H4 (cell line): ENCODE measurements around the gene DEFB119. TPM values are rescaled to one million over a fixed set of nuclear protein-coding genes. Genes with fewer than 3 reads are reported as not detected.
"Not testable (repeated sequence)": the region's sequence is repeated elsewhere in the genome, so short reads cannot be mapped to it uniquely, and the experiment has no call there.

Experiments used
- DNase-seq: peaks from one replicate; pipeline ENCODE4 v3.0.0-alpha.2; 2015; ENCODE audit warnings: low spot score
- total RNA-seq: library from RNA; depleted of rRNA; stranded (reverse); fragments of >200 nt; shearing (Covaris generic); gene quantifications from 2 replicates; pipeline ENCODE4 v1.2.3, GENCODE V29; 2014; rRNA removed

DEFB119 gene
- total RNA-seq: not detected in 2 replicates

- no peak for DNase-seq
Observed at GRCh38 chr20:31390490-31390889, at the start of gene DEFB119. DEFB119 (minus strand) TSS chr20:31390590; CDS start chr20:31390483, 107 bp downstream.

DNA sequence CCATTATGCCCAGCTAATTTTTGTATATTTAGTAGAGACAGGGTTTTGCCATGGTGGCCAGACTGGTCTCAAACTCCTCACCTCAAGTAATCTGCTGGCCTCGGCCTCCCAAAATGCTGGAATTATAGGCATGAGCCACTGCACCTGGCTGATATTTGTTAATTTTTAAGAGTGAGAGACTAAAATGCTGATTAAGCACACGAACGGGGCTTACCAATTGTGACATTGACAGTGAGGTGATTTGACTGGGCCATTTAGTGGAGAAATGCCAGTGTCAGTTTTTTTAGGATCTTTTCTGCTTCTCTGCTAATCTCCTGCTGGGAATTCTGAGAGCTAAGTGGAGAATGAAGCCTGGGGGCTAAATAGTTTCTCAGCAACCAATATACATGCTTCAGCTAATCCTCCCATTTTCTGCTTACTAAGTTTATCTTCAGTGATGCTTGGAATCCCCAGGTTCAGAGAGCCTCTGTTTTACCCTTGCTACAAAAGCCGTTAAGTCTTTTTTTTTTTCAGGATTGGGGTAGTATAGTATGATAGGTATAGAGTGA is 40.3 kb upstream of the DEFB119 start:
- DNase-seq: no peak

DNA sequence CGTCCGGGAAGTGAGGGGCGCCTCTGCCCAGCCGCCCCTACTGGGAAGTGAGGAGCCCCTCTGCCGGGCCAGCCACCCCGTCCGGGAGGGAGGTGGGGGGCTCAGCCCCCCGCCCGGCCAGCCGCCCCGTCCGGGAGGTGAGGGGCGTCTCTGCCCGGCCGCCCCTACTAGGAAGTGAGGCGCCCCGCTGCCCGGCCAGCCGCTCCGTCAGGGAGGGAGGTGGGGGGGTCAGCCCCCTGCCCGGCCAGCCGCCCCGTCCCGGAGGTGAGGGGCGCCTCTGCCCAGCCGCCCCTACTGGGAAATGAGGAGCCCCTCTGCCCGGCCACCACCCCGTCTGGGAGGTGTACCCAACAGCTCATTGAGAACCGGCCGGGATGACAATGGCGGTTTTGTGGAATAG is 37.2 kb upstream of the DEFB119 start:
- not testable (repeated sequence) for DNase-seq

DNA sequence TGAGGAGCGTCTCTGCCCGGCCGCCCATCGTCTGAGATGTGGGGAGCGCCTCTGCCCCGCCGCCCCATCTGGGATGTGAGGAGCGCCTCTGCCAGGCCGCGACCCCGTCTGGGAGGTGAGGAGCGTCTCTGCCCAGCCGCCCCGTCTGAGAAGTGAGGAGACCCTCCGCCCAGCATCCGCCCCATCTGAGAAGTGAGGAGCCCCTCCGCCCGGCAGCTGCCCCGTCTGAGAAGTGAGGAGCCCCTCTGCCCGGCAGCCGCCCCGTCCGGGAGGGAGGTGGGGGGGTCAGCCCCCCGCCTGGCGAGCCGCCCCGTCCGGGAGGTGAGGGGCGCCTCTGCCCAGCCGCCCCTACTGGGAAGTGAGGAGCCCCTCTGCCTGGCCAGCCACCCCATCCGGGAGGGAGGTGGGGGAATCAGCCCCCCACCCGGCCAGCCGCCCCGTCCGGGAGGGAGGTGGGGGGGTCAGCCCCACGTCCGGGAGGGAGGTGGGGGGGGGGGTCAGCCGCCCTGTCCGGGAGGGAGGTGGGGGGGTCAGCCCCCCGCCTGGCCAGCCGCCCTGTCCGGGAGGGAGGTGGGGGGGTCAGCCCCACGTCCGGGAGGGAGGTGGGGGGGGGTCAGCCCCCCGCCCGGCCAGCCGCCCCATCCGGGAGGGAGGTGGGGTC is 36.6 kb upstream of the DEFB119 start:
- DNase-seq: not testable (repeated sequence)

DNA sequence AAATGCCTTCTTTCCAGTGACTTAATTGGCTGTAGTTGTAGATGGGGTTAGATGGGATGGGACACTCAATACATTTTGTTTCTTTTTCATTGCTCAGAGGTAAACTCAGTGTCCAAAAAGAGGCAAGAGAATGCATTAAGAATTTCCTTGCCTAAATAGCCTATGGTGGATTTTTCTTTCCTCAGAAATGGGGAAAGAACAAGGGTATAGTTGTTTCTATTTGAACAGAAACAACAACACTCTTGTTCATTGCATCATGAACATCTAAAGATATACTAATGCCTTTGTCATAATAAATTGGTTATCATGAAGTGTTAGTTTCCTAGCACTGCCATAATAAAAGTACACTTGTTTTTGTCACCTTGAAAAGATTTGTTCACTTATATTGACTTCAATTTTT is 35.4 kb upstream of the DEFB119 start:
- no peak for DNase-seq

GRCh38 chr20:31418307-31418706 is 27.9 kb upstream of the DEFB119 start:
- no peak for DNase-seq

- no peak for DNase-seq
Observed at GRCh38 chr20:31415653-31416052, 25.3 kb upstream of the DEFB119 start.

DNA sequence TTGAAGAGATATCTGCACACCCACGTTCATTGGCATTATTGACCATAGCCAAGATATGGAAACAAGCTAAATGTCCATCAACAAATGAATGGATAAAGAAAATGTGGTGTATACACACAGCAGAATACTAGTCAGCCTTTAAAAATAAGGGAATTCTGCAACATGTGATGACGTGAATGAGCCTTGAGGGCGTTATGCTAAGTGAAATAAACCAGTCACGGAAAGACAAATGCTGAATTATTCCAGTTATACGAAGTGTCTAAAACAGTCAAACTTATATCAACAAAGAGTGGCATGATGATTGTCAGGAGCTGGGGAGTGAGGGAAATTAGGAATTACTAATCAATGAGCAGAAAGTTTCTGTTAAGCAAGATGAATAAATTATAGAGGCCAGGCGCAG is 24.0 kb upstream of the DEFB119 start:
- no peak for DNase-seq

DNA sequence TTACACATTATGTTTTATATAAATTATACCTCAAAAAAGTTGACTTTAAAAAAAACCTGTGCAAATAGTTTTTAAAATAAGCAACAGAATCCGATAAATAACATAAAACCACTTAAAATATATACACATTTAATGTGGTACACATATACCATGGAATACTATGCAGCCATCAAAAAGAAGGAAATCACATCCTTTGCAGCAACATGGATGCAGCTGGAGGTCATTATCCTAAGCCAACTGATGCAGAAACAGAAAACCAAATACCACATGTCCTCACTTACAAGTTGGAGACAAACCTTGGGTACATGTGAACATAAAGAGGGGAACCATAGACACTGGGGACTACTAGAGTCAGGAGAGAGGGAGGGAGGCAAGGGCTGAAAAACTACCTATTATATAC is 19.6 kb upstream of the DEFB119 start:
- no peak for DNase-seq

DNA sequence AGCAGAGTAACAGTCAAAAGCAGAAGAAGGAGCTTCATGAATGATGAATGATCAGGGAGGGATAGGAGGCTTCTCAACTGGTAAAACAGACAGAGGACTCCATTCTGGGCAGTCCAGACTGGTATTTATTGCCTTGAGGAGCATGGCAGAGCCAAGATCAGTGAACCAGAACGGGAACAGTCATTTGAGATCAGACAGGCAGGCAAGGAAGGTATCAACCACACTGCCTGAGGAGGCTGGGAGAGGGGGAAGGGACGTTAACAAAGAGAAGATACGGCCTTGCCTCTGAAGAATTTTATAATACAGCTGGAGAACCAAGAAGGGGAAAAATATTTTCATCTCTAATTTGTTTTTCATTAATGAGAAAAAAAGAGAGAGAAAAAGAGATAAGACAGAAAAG is 15.7 kb upstream of the DEFB119 start, which contains the start of gene DEFB121:
TSS of gene DEFB121 (minus strand) at position 101 of the 400 bp plus-strand sequence. CDS start at position 38, 63 bp downstream.
- DNase-seq: no peak

- DNase-seq: no peak
Observed at GRCh38 chr20:31403886-31404285, 13.5 kb upstream of the DEFB119 start.

- no peak for DNase-seq
Observed at GRCh38 chr20:31394900-31395299, 4.5 kb upstream of the DEFB119 start.

DNA sequence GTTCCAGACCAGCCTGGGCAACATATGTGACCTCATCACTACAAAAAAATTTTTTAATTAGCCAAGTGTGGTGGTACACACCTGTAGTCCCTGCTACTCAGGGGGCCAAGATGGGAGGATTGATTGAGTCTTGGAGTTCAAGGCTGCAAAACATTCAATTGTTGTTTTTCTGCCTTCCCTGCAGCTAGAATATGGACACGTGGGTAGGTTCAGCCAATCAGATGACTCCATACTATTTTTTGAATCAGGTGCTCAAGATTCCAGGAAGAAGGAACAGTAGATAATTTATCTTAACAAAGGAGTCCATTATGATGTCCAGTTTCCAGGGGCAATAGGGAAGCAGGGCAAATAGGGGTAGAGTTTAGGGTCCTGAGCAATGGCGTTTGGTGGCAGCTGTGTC is 2.4 kb upstream of the DEFB119 start:
- no peak for DNase-seq

DNA sequence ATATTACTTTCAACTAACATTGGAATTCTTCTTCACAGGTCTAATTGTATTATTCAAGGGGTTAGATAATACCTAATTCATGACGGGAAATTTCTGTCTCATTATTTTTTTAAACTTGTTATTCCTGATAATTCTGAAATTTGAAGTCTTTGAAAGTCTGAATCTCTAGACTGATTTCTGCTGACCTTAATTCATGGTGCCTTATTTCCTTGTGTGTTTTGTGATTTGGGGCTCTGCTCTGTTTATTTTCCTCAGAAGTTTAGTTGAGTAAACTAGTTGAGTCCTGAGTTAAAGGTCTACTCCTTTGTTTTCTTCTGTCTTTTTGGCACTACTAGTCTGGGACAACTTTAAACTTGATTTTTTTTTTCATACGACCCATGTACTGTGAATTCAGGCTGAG is 16.0 kb downstream of the DEFB119 start:
- no peak for DNase-seq

- DNase-seq: no peak
Observed at GRCh38 chr20:31368301-31368700, 22.1 kb downstream of the DEFB119 start, which contains the start of gene DEFB118. DEFB118 (plus strand) TSS chr20:31368601; CDS start chr20:31368651, 50 bp downstream.

- not testable (repeated sequence) for DNase-seq
Observed at GRCh38 chr20:31364272-31364671, 26.1 kb downstream of the DEFB119 start.

DNA sequence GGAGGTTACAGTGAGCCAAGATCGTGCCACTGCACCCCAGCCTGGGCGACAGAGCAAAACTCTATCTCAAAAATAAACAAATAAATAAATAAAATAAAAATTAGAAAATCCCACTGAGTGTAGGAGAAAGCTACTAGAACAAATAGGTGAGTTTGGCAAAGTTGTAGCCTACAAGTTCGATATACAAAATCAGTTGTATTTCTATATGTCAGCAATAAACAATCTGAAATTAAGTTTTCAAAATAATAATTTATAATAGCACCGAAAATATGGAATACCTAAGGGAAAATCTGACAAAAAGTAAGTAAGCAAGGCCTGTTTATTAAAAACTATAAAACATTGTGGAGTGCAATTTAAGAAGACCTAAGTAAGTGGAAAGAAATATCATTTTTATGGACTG is 27.1 kb downstream of the DEFB119 start:
- DNase-seq: no peak

GRCh38 chr20:31355981-31356380 is 34.4 kb downstream of the DEFB119 start:
- DNase-seq: peak; percentile 27

GRCh38 chr20:31341470-31341869 is 48.9 kb downstream of the DEFB119 start:
- no peak for DNase-seq

GRCh38 chr20:31330893-31331292 is 59.5 kb downstream of the DEFB119 start:
- no peak for DNase-seq
